Parathyroid adenoma (tissue), 2 donors: ENCODE measurements around the gene HNRNPM.

Experiments
- H2AFZ ChIP-seq: fragments of 300-600 bp; sonication (generic); one replicate; pipeline ENCODE4 v1.7.0; 2017; ENCODE audit warnings: antibody characterized with exemption, mild to moderate bottlenecking
- H3K27ac ChIP-seq: fragments of 300-600 bp; sonication (generic); one replicate; pipeline ENCODE4 v1.7.0; 2017
- H3K27me3 ChIP-seq: fragments of 300-600 bp; sonication (generic); one replicate; pipeline ENCODE4 v1.7.0; 2017; ENCODE audit warnings: low read length; ENCODE audit not compliant: control insufficient read depth, insufficient read depth
- H3K36me3 ChIP-seq: fragments of 300-600 bp; sonication (generic); one replicate; pipeline ENCODE4 v1.7.0; 2017; ENCODE audit warnings: low read length; ENCODE audit not compliant: control insufficient read depth, insufficient read depth
- H3K4me1 ChIP-seq: fragments of 300-600 bp; sonication (generic); one replicate; pipeline ENCODE4 v1.7.0; 2017; ENCODE audit warnings: control low read depth
- H3K4me2 ChIP-seq: fragments of 300-600 bp; sonication (generic); one replicate; pipeline ENCODE4 v1.7.0; 2017; ENCODE audit warnings: low read length
- H3K4me3 ChIP-seq: fragments of 300-600 bp; sonication (generic); one replicate; pipeline ENCODE4 v1.7.0; 2017; ENCODE audit warnings: low read depth, low read length
- H3K79me2 ChIP-seq: fragments of 300-600 bp; sonication (generic); one replicate; pipeline ENCODE4 v1.7.0; 2017; ENCODE audit warnings: control low read depth
- H3K9ac ChIP-seq: fragments of 300-600 bp; sonication (generic); one replicate; pipeline ENCODE4 v1.7.0; 2017; ENCODE audit warnings: mild to moderate bottlenecking
- H3K9me3 ChIP-seq: fragments of 300-600 bp; sonication (generic); one replicate; pipeline ENCODE4 v1.7.0; 2017; ENCODE audit warnings: low read length; ENCODE audit not compliant: control insufficient read depth
- CTCF ChIP-seq: fragments of 300-600 bp; sonication (generic); IDR thresholded peaks from one replicate; pipeline ENCODE4 v1.7.0; 2017; ENCODE audit warnings: antibody characterized with exemption, mild to moderate bottlenecking
- donor health status: primary hyperparathyroidism.

The HNRNPM gene

GRCh38 chr19:8537099-8537498 is 92.3 kb downstream of the HNRNPM start:
- Histone ChIP-seq H3K27ac (no peak overlapping the region), H3K4me2 (no peak overlapping the region), H3K9me3 (no peaks in the 10 kb centered on the region), H3K4me1 (no peaks in the 10 kb centered on the region), H3K9ac (no peak overlapping the region), H3K4me3 (no peak overlapping the region), H2AFZ (no peak overlapping the region), H3K79me2 (no peaks in the 10 kb centered on the region), H3K36me3 (no peaks in the 10 kb centered on the region), H3K27me3 (no peaks in the 10 kb centered on the region)
- TF ChIP-seq CTCF = no peak
